ENCODE results near the gene CLMP. TPM values are rescaled to one million over a fixed set of nuclear protein-coding genes. Genes with fewer than 3 reads are reported as not detected.

Gene CLMP
- total RNA-seq, 1 donor from 2014 or later, result 24.2 TPM

DNA sequence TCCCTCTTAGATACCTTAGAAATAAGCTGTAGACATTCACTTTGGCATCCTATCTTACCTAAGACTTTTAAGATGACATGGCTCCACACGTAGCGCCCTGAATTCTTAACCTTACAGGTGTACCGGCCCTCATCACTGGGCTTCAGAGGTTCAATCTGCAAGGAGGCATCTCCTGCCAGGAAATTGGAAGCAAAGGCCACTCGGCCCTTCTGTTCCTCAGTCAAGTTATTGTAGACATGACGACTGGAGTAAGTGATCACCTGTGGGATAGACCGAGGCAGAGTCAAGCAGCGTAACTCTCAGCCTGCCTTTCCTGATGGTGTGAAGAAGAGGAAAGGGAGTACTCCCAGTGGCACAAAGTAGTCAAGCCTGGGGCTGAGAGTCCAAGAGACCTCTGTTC, 110.6 kb downstream of the CLMP start:
- TF ChIP-seq CTCF (IDR thresholded peaks at IDR 0.05; ENCODE audit: partially characterized antibody, unreplicated experiment), result no peak
- Mint-ChIP-seq H3K27me3 (ENCODE audit: unreplicated experiment) (peaks cover 4% of the 10 kb centered on the region), H3K4me1 (ENCODE audit: low read depth, unreplicated experiment) (peaks cover 6% of the 10 kb centered on the region), H3K9me3 (ENCODE audit: unreplicated experiment) (no peaks in the 10 kb centered on the region), H3K36me3 (ENCODE audit: unreplicated experiment) (peaks cover 7% of the 10 kb centered on the region), H3K27ac (ENCODE audit: unreplicated experiment) (no peak overlapping the region), H3K4me3 (ENCODE audit: unreplicated experiment) (no peak overlapping the region)
- DNase-seq, result no peak

- no peak overlapping the region for H3K4me3 Mint-ChIP-seq (ENCODE audit: unreplicated experiment)
- H3K27me3 Mint-ChIP-seq (ENCODE audit: unreplicated experiment), result peaks cover 4% of the 10 kb centered on the region
- H3K27ac Mint-ChIP-seq (ENCODE audit: unreplicated experiment), result no peak overlapping the region
- peaks cover 7% of the 10 kb centered on the region for H3K36me3 Mint-ChIP-seq (ENCODE audit: unreplicated experiment)
- no peaks in the 10 kb centered on the region for H3K9me3 Mint-ChIP-seq (ENCODE audit: unreplicated experiment)
- DNase-seq, result no peak
- H3K4me1 Mint-ChIP-seq (ENCODE audit: low read depth, unreplicated experiment), result peaks cover 6% of the 10 kb centered on the region
- TF ChIP-seq CTCF (IDR thresholded peaks at IDR 0.05; ENCODE audit: partially characterized antibody, unreplicated experiment), result no peak
Measured at GRCh38 chr11:123083623-123084029, 111.4 kb downstream of the CLMP start.

DNA sequence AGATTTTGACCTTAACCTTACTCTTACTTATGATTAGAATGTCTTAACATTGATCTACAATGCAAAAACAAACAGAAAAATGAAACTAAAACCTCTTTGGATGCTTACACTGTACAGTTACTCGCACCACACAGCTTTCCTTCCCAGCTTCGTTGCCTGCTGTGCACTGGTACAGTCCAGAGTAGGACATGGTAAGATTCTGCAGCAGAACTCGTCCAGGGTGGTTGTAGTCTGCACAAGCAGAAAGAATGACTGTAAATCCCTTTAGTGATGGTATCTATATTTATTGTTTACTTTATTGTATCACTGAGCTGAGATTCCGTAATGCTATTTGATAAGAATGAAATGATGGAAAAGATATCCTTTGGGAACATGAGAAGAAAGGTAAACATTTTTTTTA, 112.1 kb downstream of the CLMP start:
- no peak for DNase-seq
- no peak for TF ChIP-seq CTCF (IDR thresholded peaks at IDR 0.05; ENCODE audit: partially characterized antibody, unreplicated experiment)
- Mint-ChIP-seq H3K4me1 (ENCODE audit: low read depth, unreplicated experiment) (peaks cover 6% of the 10 kb centered on the region), H3K27me3 (ENCODE audit: unreplicated experiment) (peaks cover 4% of the 10 kb centered on the region), H3K27ac (ENCODE audit: unreplicated experiment) (no peak overlapping the region), H3K4me3 (ENCODE audit: unreplicated experiment) (no peak overlapping the region), H3K9me3 (ENCODE audit: unreplicated experiment) (no peaks in the 10 kb centered on the region), H3K36me3 (ENCODE audit: unreplicated experiment) (peaks cover 7% of the 10 kb centered on the region)

DNA sequence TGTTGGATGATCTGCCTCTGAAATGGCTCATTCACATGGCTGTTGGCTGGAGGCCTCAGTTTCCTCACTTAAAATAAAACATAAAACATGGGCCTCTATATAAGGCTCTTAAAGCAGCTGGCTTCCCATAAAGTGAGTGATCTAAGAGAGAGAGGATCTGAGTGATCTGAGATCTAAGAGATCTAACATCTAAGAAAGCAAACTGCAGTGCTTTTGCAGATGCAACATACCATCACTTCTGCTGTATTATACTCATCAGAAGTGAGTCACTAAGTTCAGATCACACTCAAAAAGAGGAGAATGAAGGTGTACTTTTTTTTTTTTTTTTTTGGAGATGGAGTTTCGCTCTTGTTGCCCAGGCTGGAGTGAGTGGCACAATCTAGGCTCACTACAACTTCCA, 115.0 kb downstream of the CLMP start:
- TF ChIP-seq CTCF (IDR thresholded peaks at IDR 0.05; ENCODE audit: partially characterized antibody, unreplicated experiment), result no peak
- Mint-ChIP-seq H3K27me3 (ENCODE audit: unreplicated experiment) (no peaks in the 10 kb centered on the region), H3K36me3 (ENCODE audit: unreplicated experiment) (peaks cover 7% of the 10 kb centered on the region), H3K27ac (ENCODE audit: unreplicated experiment) (no peak overlapping the region), H3K9me3 (ENCODE audit: unreplicated experiment) (peaks cover 2% of the 10 kb centered on the region), H3K4me1 (ENCODE audit: low read depth, unreplicated experiment) (no peaks in the 10 kb centered on the region), H3K4me3 (ENCODE audit: unreplicated experiment) (no peak overlapping the region)
- DNase-seq, result no peak

DNA sequence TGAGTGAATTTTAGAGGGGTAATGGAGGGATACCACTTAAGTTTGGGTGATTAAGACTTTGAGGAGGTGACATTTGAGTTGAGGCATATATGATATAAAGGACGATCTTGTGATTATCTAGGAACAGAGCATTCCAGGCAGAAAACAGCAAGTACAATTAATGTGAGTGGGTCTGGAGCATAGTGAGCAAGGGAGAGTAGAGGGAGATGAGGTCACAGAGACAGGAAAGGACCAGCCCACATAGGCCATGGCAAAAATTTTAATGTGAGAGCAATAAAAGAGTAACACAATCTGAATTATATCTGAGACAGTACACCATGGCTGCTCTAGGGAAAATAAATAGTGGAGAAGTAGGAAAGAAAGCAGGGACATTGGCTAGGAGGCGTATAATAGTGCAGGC, 118.6 kb downstream of the CLMP start:
- Mint-ChIP-seq H3K9me3 (ENCODE audit: unreplicated experiment) (peaks cover 2% of the 10 kb centered on the region), H3K36me3 (ENCODE audit: unreplicated experiment) (no peaks in the 10 kb centered on the region)
- no peak for DNase-seq

More for the DNA sequence above, 118.6 kb downstream of the CLMP start:
- Mint-ChIP-seq H3K4me1 (ENCODE audit: low read depth, unreplicated experiment) (no peaks in the 10 kb centered on the region), H3K27me3 (ENCODE audit: unreplicated experiment) (no peaks in the 10 kb centered on the region), H3K4me3 (ENCODE audit: unreplicated experiment) (no peak overlapping the region), H3K27ac (ENCODE audit: unreplicated experiment) (no peak overlapping the region)
- TF ChIP-seq CTCF (IDR thresholded peaks at IDR 0.05; ENCODE audit: partially characterized antibody, unreplicated experiment), result no peak

Measured in glutamatergic neuron (in vitro differentiated cells).